Cardiac muscle cell (in vitro differentiated cells and primary cell): Measurements from ENCODE around the gene SMPX. TPM values are rescaled to one million over a fixed set of nuclear protein-coding genes. Genes with fewer than 3 reads are reported as not detected.

ENCODE experiments used
- DNase-seq, 2 donors: peaks; one replicate each; pipeline versions ENCODE4 v3.0.0 to v3.0.0-alpha.2; 2010 to 2017; ENCODE audit warnings: low read depth in 1 of 2, low spot score in 1 of 2
- H3K27ac ChIP-seq: fragments of 200-600 bp; sonication (generic); 2 replicates; pipeline ENCODE4 v1.5.1; 2016
- H3K27me3 ChIP-seq: fragments of 200-600 bp; sonication (generic); 2 replicates; pipeline ENCODE4 v1.6.0; 2016; ENCODE audit warnings: control low read depth
- H3K36me3 ChIP-seq: fragments of 200-600 bp; sonication (generic); 2 replicates; pipeline ENCODE4 v1.5.1; 2016; ENCODE audit warnings: control low read depth
- H3K4me1 ChIP-seq: fragments of 200-600 bp; sonication (generic); 2 replicates; pipeline ENCODE4 v1.8.1; 2017; ENCODE audit warnings: low read depth, mild to moderate bottlenecking, mixed run types
- H3K4me3 ChIP-seq: fragments of 200-600 bp; sonication (generic); 2 replicates; pipeline ENCODE4 v1.5.1; 2016; ENCODE audit warnings: mild to moderate bottlenecking
- H3K9me3 ChIP-seq: fragments of 200-600 bp; sonication (generic); 2 replicates; pipeline ENCODE4 v1.5.1; 2017; ENCODE audit warnings: low read depth, mild to moderate bottlenecking, control low read depth
- CTCF ChIP-seq: IDR thresholded peaks from 2 replicates; pipeline ENCODE4 v1.5.1; 2012; ENCODE audit warnings: low read depth, mild to moderate bottlenecking, low read length
- polyA plus RNA-seq: library from polyadenylated mRNA; unstranded; fragments of >200 nt; fragmentation: Nextera tagmentation; extraction: Ambion mirVana; gene quantifications from 2 replicates; pipeline ENCODE4 v1.2.1, GENCODE V29; 2016
- total RNA-seq: library from RNA; depleted of rRNA; stranded (reverse); fragments of >200 nt; gene quantifications from 2 replicates; pipeline ENCODE4 v1.2.3, GENCODE V29; 2016

Gene SMPX
- total and polyA plus RNA-seq, 2 experiments from 2014 or later: 402 to 1,072 TPM

GRCh38 chrX:21691512-21692018, 66.4 kb downstream of the SMPX start:
- Histone ChIP-seq H3K27me3 (no peaks in the 10 kb centered on the region), H3K4me3 (no peak overlapping the region), H3K4me1 (no peaks in the 10 kb centered on the region), H3K9me3 (no peaks in the 10 kb centered on the region), H3K27ac (no peak overlapping the region), H3K36me3 (no peaks in the 10 kb centered on the region)
- DNase-seq: no peak
- TF ChIP-seq CTCF: no peak

- DNase-seq: no peak
- H3K4me3 ChIP-seq: no peak overlapping the region
- no peaks in the 10 kb centered on the region for H3K27me3 ChIP-seq
- H3K4me1 ChIP-seq: no peaks in the 10 kb centered on the region
- H3K9me3 ChIP-seq: no peaks in the 10 kb centered on the region
- no peak overlapping the region for H3K27ac ChIP-seq
- no peak for TF ChIP-seq CTCF
- H3K36me3 ChIP-seq: no peaks in the 10 kb centered on the region
These were observed 74.0 kb downstream of the SMPX start for GRCh38 chrX:21683941-21684340.

- Histone ChIP-seq H3K36me3 (no peaks in the 10 kb centered on the region), H3K4me1 (peaks cover 6% of the 10 kb centered on the region), H3K4me3 (no peak overlapping the region), H3K27ac (no peak overlapping the region), H3K27me3 (no peaks in the 10 kb centered on the region), H3K9me3 (no peaks in the 10 kb centered on the region)
- no peak for TF ChIP-seq CTCF
- DNase-seq: no peak
These were observed 79.8 kb downstream of the SMPX start for GRCh38 chrX:21678048-21678612.

- Histone ChIP-seq H3K36me3 (no peaks in the 10 kb centered on the region), H3K27ac (no peak overlapping the region), H3K4me3 (no peak overlapping the region), H3K27me3 (no peaks in the 10 kb centered on the region), H3K4me1 (peaks cover 6% of the 10 kb centered on the region), H3K9me3 (no peaks in the 10 kb centered on the region)
- DNase-seq: no peak
- no peak for TF ChIP-seq CTCF
These were observed 82.0 kb downstream of the SMPX start for GRCh38 chrX:21675931-21676330.

- peaks cover 6% of the 10 kb centered on the region for H3K4me1 ChIP-seq
These were observed 83.3 kb downstream of the SMPX start for GRCh38 chrX:21674430-21675186.

More at GRCh38 chrX:21674430-21675186, 83.3 kb downstream of the SMPX start:
- H3K4me3 ChIP-seq: no peak overlapping the region
- no peaks in the 10 kb centered on the region for H3K36me3 ChIP-seq
- TF ChIP-seq CTCF: no peak
- H3K9me3 ChIP-seq: no peaks in the 10 kb centered on the region
- H3K27me3 ChIP-seq: no peaks in the 10 kb centered on the region
- no peak overlapping the region for H3K27ac ChIP-seq
- no peak for DNase-seq
